ENCODE results near the gene EFCAB6. TPM values are rescaled to one million over a fixed set of nuclear protein-coding genes. Genes with fewer than 3 reads are reported as not detected.
A peak's percentile ranks its signal among the peaks of the same experiment; 100 is the strongest.

EFCAB6 gene
- total RNA-seq, 6 donors from 2014 or later = 2.4 to 94.3 (median 6.6) TPM

- no peaks in the 10 kb centered on the region for H3K36me3 ChIP-seq
- DNase-seq = no peak
- ATAC-seq (ENCODE audit: low FRiP score in 2 of 2) = no peak
- peaks cover 0 to 7% (median 2%) of the 10 kb centered on the region in 4 donors for H3K4me1 ChIP-seq
- TF ChIP-seq EP300 (IDR thresholded peaks at IDR 0.05) (no peak), POLR2AphosphoS5 (IDR thresholded peaks at IDR 0.05) (no peak), POLR2A (IDR thresholded peaks at IDR 0.05) (no peak), CTCF (IDR thresholded peaks at IDR 0.05) (no peak)
- no peak overlapping the region for H3K4me3 ChIP-seq
- WGBS, 2 donors = 79 to 84% methylated on average over 11 of the region's 11 CpGs
- no peaks in the 10 kb centered on the region for H3K9me3 ChIP-seq
- no peaks in the 10 kb centered on the region for H3K27me3 ChIP-seq
- no peak overlapping the region for H3K27ac ChIP-seq
Observed at GRCh38 chr22:43825651-43826050, 13.5 kb upstream of the EFCAB6 start.

GRCh38 chr22:43824724-43825420, 12.8 kb upstream of the EFCAB6 start:
- no peak for DNase-seq
- H3K4me3 ChIP-seq = no peak overlapping the region
- 81 to 85% methylated on average over 26 of the region's 26 CpGs for WGBS, 2 donors

DNA sequence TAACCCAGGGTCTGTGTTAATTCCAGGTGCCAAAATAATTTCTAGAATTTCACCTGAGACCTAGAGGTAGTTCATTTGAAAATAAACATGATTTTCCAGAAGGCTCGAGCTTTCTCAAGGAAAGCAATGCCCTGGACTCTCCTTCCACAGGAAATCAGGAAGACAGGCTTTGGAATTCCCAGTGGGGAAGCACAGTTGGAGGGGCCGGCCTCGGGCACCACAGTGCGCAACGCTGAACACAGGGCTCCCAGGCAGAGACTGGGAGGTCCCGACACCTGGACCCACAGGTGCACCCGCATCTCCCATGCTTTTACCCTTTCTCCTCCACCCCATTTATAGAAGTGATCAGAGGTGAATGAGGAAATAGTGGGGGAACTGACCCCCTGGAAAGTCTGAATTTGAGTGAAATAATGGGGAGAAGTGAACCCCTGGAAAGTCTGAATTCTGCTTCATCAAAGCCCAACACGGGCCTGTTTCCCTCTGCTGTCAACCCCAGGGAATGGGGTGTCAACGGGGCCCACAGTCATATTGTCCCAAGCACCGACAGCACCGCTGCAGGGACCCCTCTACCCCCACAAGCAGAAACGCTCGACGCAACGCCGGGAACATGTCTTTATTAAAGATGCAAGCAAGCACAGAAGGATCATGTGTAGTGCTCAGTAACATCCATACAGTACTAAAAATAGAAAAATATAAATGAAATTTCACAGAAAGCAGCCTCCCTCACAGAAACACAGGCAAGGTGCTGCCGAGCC, 12.0 kb upstream of the EFCAB6 start:
- Histone ChIP-seq H3K4me1 (peaks cover 0 to 7% (median 2%) of the 10 kb centered on the region in 4 donors), H3K9me3 (no peaks in the 10 kb centered on the region), H3K27me3 (no peaks in the 10 kb centered on the region), H3K36me3 (no peaks in the 10 kb centered on the region), H3K27ac (no peak overlapping the region), H3K4me3 (no peak overlapping the region)
- 75 to 85% methylated on average over 17 of the region's 17 CpGs for WGBS, 2 donors
- no peak for ATAC-seq (ENCODE audit: low FRiP score in 2 of 2)
- TF ChIP-seq POLR2A (IDR thresholded peaks at IDR 0.05) (no peak), EP300 (IDR thresholded peaks at IDR 0.05) (no peak), POLR2AphosphoS5 (IDR thresholded peaks at IDR 0.05) (no peak), CTCF (IDR thresholded peaks at IDR 0.05) (no peak)
- no peak for DNase-seq

More at GRCh38 chr22:43824724-43825420, 12.8 kb upstream of the EFCAB6 start:
- Histone ChIP-seq H3K27ac (no peak overlapping the region), H3K36me3 (no peaks in the 10 kb centered on the region), H3K4me1 (peaks cover 0 to 7% (median 2%) of the 10 kb centered on the region in 4 donors), H3K27me3 (no peaks in the 10 kb centered on the region), H3K9me3 (no peaks in the 10 kb centered on the region)
- TF ChIP-seq CTCF (IDR thresholded peaks at IDR 0.05) (no peak), POLR2AphosphoS5 (IDR thresholded peaks at IDR 0.05) (no peak), EP300 (IDR thresholded peaks at IDR 0.05) (no peak), POLR2A (IDR thresholded peaks at IDR 0.05) (no peak)
- no peak for ATAC-seq (ENCODE audit: low FRiP score in 2 of 2)

DNA sequence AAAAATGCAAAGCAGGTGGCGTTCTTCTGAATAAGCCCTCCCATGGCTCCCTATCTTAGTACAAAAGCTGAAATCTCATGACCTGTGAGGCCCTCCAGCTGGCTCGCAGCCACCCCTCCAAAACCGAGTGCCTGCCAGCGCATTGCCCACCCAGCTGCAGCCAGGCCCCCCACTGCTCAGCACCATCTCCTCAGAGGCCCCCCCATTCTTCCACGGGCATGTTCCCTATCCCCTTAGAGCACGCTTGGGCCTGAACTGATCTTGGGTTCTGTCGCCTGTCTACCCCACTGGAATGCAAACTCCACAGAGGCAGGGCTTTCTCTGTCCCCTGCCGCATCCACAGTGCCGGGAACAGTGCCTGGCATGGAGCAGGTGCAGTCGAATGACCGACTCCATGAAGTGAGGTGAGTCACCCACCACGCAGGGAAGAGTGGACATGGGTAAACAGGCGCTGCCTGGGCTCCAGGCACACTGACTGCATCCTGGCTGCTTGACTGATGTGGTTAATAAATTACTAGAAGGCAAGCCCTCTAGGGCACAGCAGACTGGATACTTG, 11.3 kb upstream of the EFCAB6 start:
- DNase-seq = peak in 1 of 2 donors; percentile 90
- Histone ChIP-seq H3K27ac (no peak overlapping the region), H3K4me1 (peaks cover 0 to 7% (median 0%) of the 10 kb centered on the region in 4 donors), H3K9me3 (no peaks in the 10 kb centered on the region), H3K27me3 (no peaks in the 10 kb centered on the region), H3K36me3 (no peaks in the 10 kb centered on the region), H3K4me3 (no peak overlapping the region)
- 59 to 65% methylated on average over 12 of the region's 13 CpGs for WGBS, 2 donors
- TF ChIP-seq POLR2AphosphoS5 (IDR thresholded peaks at IDR 0.05) = peak in 1 of 2 donors; percentile 39
- TF ChIP-seq EP300 (IDR thresholded peaks at IDR 0.05) = no peak
- peak in 1 of 2 donors; percentile 74 for ATAC-seq (ENCODE audit: low FRiP score in 2 of 2)
